H1 (cell line): ENCODE measurements around the gene GPR25. TPM values are rescaled to one million over a fixed set of nuclear protein-coding genes. Genes with fewer than 3 reads are reported as not detected.

Experiments
- BCL11A ChIP-seq, 2 experiments: IDR thresholded peaks; one replicate each; pipeline ENCODE4 v1.6.1; 2011; ENCODE audit warnings: low read depth in 2 of 2, low read length in 2 of 2, mild to moderate bottlenecking in 2 of 2
- BRCA1 ChIP-seq: IDR thresholded peaks from 2 replicates; pipeline ENCODE4 v1.6.1; 2012; ENCODE audit warnings: low read depth, low read length, improper control_type of control experiment
- CHD7 ChIP-seq: fragments of 300-600 bp; sonication (generic); IDR thresholded peaks from 2 replicates; pipeline ENCODE4 v1.7.1; 2012; ENCODE audit warnings: low read length, moderate library complexity, mild to moderate bottlenecking, inconsistent platforms; ENCODE audit not compliant: insufficient replicate concordance
- CREB1 ChIP-seq: IDR thresholded peaks from 2 replicates; pipeline ENCODE4 v1.6.1; 2012; ENCODE audit warnings: inconsistent platforms
- GABPA ChIP-seq: IDR thresholded peaks from 2 replicates; pipeline ENCODE4 v1.6.1; 2011; ENCODE audit warnings: mild to moderate bottlenecking, low read length, moderate library complexity, borderline replicate concordance; ENCODE audit not compliant: insufficient read depth
- GTF2F1 ChIP-seq: IDR thresholded peaks from 2 replicates; pipeline ENCODE4 v1.6.1; 2012; ENCODE audit warnings: low read depth, low read length, improper control_type of control experiment, borderline replicate concordance
- JUND ChIP-seq: IDR thresholded peaks from 2 replicates; pipeline ENCODE4 v1.6.1; 2011; ENCODE audit warnings: mild to moderate bottlenecking, improper control_type of control experiment, low read length
- RXRA ChIP-seq: IDR thresholded peaks from 2 replicates; pipeline ENCODE4 v1.6.1; 2011; ENCODE audit warnings: low read depth, mild to moderate bottlenecking, low read length, moderate library complexity; ENCODE audit not compliant: insufficient read depth
- SAP30 ChIP-seq: fragments of 300-600 bp; sonication (generic); IDR thresholded peaks from 2 replicates; pipeline ENCODE4 v1.7.1; 2012; ENCODE audit warnings: low read length, moderate library complexity, mild to moderate bottlenecking, inconsistent platforms; ENCODE audit not compliant: insufficient read depth, insufficient replicate concordance
- polyA plus RNA-seq, 7 experiments: library from polyadenylated mRNA; depleted of rRNA in 3 of 7; stranded (reverse) in 5 of 7; unstranded in 2 of 7; fragments of >200 nt in 5 of 7; fragments of 200-250 nt in 2 of 7; gene quantifications; 1 replicate in 5 of 7; 2 replicates in 1 of 7; 4 replicates in 1 of 7; pipeline versions ENCODE4 v1.2.1 to v1.2.3, GENCODE V29; 2011 to 2013; ENCODE audit warnings: missing spikeins in 2 of 7, mixed read lengths in 2 of 7
- total RNA-seq: library from RNA; stranded (reverse); fragmentation: NEBNext Ultra II Directional; extraction: Animal tissue kit (Norgen Biotek cat#: 25700); gene quantifications from 2 replicates; pipeline ENCODE4 v1.2.1, GENCODE V29; 2021

GPR25 gene
- total and polyA plus RNA-seq, 2 of the 8 experiments (the other 6 are each of a cell fraction or from before 2014, with no cell fraction given) = not detected

GRCh38 chr1:200890818-200891773 is 18.3 kb downstream of the GPR25 start (continued):
- no peak for TF ChIP-seq CHD7
- TF ChIP-seq SAP30 = no peak
- TF ChIP-seq GABPA = no peak
- no peak for TF ChIP-seq GTF2F1
- no peak for TF ChIP-seq CREB1
- 0 out of 2 replicates have a peak, but pooled peaks have one; percentile 42 for TF ChIP-seq RXRA
- TF ChIP-seq JUND = peak; percentile 91
- TF ChIP-seq BRCA1 = no peak; the same call in 1 of the 2 replicates
- TF ChIP-seq BCL11A (IDR thresholded peaks at IDR 0.05; ENCODE audit: low read depth in 2 of 2, low read length in 2 of 2) = no peak
